Measurements from ENCODE around the gene TMEM60.
A peak's percentile ranks its signal among the peaks of the same experiment; 100 is the strongest.

TMEM60 gene

GRCh38 chr7:77766801-77767605 lies 31.2 kb downstream of the TMEM60 start:
- TF ChIP-seq CTCF (IDR thresholded peaks at IDR 0.05; ENCODE audit: low read depth, low read length), result no peak
- TF ChIP-seq, protein P1, sequence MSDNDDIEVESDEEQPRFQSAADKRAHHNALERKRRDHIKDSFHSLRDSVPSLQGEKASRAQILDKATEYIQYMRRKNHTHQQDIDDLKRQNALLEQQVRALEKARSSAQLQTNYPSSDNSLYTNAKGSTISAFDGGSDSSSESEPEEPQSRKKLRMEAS (IDR thresholded peaks at IDR 0.05; ENCODE audit: low read depth, low read length), result no peak
- no peak for TF ChIP-seq POLR2A (IDR thresholded peaks at IDR 0.05; ENCODE audit: extremely low read depth, insufficient read length)
- no peak for TF ChIP-seq MYC (IDR thresholded peaks at IDR 0.05; ENCODE audit: low read depth, low read length)
- DNase-seq (ENCODE audit: low read depth), result no peak
- H3K4me3 ChIP-seq (ENCODE audit: low read depth, low read length), result no peak overlapping the region

- TF ChIP-seq, protein P1 (IDR thresholded peaks at IDR 0.05; ENCODE audit: low read depth, low read length), result no peak
- TF ChIP-seq POLR2A (IDR thresholded peaks at IDR 0.05; ENCODE audit: extremely low read depth, insufficient read length) (no peak), MYC (IDR thresholded peaks at IDR 0.05; ENCODE audit: low read depth, low read length) (no peak), CTCF (IDR thresholded peaks at IDR 0.05; ENCODE audit: low read depth, low read length) (no peak)
- DNase-seq (ENCODE audit: low read depth), result no peak
- no peak overlapping the region for H3K4me3 ChIP-seq (ENCODE audit: low read depth, low read length)
Observed at GRCh38 chr7:77765906-77766800, 32.1 kb downstream of the TMEM60 start.

GRCh38 chr7:77765481-77765880 lies 32.8 kb downstream of the TMEM60 start:
- no peak for DNase-seq (ENCODE audit: low read depth)
- TF ChIP-seq, protein P1 (IDR thresholded peaks at IDR 0.05; ENCODE audit: low read depth, low read length), result no peak
- no peak for TF ChIP-seq CTCF (IDR thresholded peaks at IDR 0.05; ENCODE audit: low read depth, low read length)
- no peak for TF ChIP-seq POLR2A (IDR thresholded peaks at IDR 0.05; ENCODE audit: extremely low read depth, insufficient read length)
- TF ChIP-seq MYC (IDR thresholded peaks at IDR 0.05; ENCODE audit: low read depth, low read length), result no peak
- H3K4me3 ChIP-seq (ENCODE audit: low read depth, low read length), result no peak overlapping the region

DNA sequence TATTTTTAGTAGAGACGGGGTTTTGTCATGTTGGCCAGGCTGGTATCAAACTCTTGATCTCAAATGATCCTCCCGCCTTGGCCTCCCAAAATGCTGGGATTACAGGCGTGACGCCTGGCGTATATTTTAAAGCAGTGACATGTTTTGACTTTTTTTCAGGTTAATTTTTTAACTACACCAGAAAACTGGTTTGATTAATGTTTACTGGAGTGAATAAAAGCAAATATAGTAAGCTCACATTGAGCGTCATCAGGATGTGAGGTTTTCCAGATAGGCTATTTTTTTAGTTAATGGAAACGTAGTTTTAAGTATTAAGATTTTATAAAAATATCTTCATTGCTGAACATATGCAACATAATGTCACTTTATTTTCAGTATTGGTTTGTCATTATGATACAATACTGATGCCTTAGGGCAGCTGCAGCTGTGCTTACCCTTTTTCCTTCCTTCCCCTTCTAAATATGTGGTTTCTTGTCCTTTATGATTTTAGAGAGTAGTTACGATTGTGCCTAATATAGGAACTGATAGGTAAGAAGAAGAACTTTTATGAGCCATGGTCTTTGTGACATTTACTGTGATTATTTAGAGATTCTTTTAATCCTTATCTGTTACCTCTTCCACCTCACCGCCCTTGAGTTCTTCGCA lies 37.3 kb downstream of the TMEM60 start:
- no peak for DNase-seq (ENCODE audit: low read depth)
- TF ChIP-seq, protein P1 (IDR thresholded peaks at IDR 0.05; ENCODE audit: low read depth, low read length), result no peak
- TF ChIP-seq MYC (IDR thresholded peaks at IDR 0.05; ENCODE audit: low read depth, low read length) (no peak), POLR2A (IDR thresholded peaks at IDR 0.05; ENCODE audit: extremely low read depth, insufficient read length) (no peak), CTCF (IDR thresholded peaks at IDR 0.05; ENCODE audit: low read depth, low read length) (no peak)
- H3K4me3 ChIP-seq (ENCODE audit: low read depth, low read length), result no peak overlapping the region

GRCh38 chr7:77759294-77759889 lies 38.8 kb downstream of the TMEM60 start:
- TF ChIP-seq, protein P1 (IDR thresholded peaks at IDR 0.05; ENCODE audit: low read depth, low read length), result no peak
- TF ChIP-seq CTCF (IDR thresholded peaks at IDR 0.05; ENCODE audit: low read depth, low read length), result peak; percentile 89
- peak; percentile 32; the same call in 1 of the 2 replicates for TF ChIP-seq MYC (IDR thresholded peaks at IDR 0.05; ENCODE audit: low read depth, low read length)

More at GRCh38 chr7:77759294-77759889, 38.8 kb downstream of the TMEM60 start:
- DNase-seq (ENCODE audit: low read depth), result peak; percentile 85
- no peak overlapping the region for H3K4me3 ChIP-seq (ENCODE audit: low read depth, low read length)
